T47D (cell line): ENCODE data around the gene SLC16A11.
A peak's percentile ranks its signal among the peaks of the same experiment; 100 is the strongest.

Source experiments
- DNase-seq, 2 experiments: peaks; one replicate each; pipeline versions ENCODE4 v3.0.0 to v3.0.0-alpha.2; 2011 to 2012; ENCODE audit warnings: low read depth in 1 of 2, low spot score in 1 of 2
- JUND ChIP-seq: IDR thresholded peaks from 2 replicates; pipeline ENCODE4 v1.6.1; 2012; ENCODE audit warnings: low read depth
- in situ Hi-C: cut with HindIII; loops from 2 replicates; pipeline ENCODE4 v1.10.0; 2016; ENCODE audit warnings: low sequenced_read_pairs, low pct_unique_long_range_greater_than_20kb

The SLC16A11 gene

GRCh38 chr17:7027335-7027734 lies 16.6 kb downstream of the SLC16A11 start:
- in situ Hi-C loops, result no loop called here
- no peak for DNase-seq
- no peak for TF ChIP-seq JUND

DNA sequence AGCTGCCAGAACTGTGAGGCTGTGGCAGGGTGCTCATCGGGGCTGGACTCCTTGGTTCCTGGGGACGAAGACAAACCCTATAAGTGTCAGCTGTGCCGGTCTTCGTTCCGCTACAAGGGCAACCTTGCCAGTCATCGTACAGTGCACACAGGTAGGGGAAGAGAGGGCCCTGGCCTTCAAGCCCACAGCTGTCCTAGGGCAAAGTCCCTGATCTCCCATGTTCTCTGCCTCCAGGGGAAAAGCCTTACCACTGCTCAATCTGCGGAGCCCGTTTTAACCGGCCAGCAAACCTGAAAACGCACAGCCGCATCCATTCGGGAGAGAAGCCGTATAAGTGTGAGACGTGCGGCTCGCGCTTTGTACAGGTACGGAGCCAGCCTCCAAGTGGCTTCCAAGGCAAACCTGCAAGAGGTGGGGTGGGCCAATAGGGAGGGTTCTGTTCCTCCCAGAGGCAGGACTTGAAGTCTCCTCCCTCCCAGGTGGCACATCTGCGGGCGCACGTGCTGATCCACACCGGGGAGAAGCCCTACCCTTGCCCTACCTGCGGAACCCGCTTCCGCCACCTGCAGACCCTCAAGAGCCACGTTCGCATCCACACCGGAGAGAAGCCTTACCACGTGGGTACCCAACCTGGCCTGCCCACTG lies 17.3 kb downstream of the SLC16A11 start:
- no peak for TF ChIP-seq JUND
- no peak for DNase-seq
- in situ Hi-C loops, result no loop called here

DNA sequence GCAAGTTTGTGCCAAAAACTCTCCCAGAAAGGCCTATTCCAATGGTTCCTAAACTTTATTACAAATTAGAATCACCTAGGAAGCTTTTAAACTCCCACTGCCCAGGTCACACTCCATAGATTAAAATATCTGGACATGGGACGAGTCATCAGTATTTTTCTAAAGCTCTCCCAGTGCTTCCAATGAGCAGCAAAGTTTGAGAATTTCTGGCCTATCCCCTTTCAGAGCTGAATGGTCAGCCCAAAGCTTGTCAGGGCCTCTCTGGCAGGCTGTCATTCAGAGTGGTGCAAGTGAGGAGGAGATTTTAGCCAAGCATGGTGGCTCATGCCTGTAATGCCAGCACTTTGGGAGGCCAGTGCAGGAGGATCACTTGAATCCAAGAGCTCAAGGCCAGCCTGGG lies 18.6 kb downstream of the SLC16A11 start:
- in situ Hi-C loops, result no loop called here
- TF ChIP-seq JUND, result no peak
- DNase-seq, result no peak

DNA sequence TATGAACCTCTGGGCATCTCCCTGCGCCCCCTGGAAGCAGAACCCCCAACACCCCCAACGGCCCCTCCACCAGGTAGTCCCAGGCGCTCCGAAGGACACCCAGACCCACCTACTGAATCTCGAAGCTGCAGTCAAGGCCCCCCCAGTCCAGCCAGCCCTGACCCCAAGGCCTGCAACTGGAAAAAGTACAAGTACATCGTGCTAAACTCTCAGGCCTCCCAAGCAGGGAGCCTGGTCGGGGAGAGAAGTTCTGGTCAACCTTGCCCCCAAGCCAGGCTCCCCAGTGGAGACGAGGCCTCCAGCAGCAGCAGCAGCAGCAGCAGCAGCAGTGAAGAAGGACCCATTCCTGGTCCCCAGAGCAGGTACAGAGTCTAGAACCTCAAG lies 19.5 kb downstream of the SLC16A11 start:
- in situ Hi-C loops, result no loop called here
- TF ChIP-seq JUND, result no peak
- DNase-seq, result no peak

GRCh38 chr17:7023576-7024401 lies 20.1 kb downstream of the SLC16A11 start:
- in situ Hi-C loops, result no loop called here
- DNase-seq, result peak in 1 of 2 experiments; percentile 85
- no peak for TF ChIP-seq JUND

DNA sequence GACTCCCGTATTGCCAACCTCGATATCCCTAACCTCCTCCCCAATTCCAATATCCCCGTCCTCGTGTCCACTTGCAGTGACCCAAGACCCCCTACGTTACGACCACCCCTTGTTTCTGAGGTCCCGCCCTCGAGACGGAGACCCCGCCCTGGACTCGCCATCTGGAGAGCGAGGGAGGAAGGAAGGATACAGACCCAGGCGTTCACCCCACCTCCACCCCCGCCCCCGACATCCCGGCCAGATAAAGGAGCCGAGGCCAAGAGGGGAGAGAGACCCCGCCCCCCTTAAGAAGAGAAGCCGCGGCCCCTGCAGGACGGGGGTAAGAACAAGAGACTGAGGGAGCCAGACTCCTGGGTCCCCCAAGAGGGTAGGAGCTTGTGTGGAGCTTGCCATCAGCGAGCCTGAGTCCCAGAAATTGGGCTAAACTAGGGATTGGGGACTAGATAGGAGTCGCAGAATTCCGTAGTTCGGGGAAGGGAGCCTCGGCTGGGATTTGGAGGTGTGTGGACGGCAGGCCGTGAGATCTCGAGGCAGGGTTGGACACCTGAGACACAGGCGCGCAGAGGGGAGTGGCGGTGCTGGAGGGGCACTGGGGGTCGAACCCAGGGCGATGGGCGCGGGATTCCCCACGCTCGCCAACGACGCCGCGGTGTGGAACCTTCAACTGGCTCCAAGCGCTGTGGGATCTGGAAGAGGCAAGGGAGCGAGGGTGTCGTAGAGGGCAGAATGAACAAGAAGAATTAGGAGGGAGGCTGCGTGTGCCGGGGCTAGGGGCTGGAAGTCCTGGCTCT lies 20.9 kb downstream of the SLC16A11 start, which contains the start of gene BCL6B:
Gene BCL6B, plus strand, starts transcription at position 270 of the 791 bp plus-strand sequence. CDS start 622 bp downstream, outside the sequence.
- no peak for TF ChIP-seq JUND
- DNase-seq, result no peak
- in situ Hi-C loops, result no loop called here

DNA sequence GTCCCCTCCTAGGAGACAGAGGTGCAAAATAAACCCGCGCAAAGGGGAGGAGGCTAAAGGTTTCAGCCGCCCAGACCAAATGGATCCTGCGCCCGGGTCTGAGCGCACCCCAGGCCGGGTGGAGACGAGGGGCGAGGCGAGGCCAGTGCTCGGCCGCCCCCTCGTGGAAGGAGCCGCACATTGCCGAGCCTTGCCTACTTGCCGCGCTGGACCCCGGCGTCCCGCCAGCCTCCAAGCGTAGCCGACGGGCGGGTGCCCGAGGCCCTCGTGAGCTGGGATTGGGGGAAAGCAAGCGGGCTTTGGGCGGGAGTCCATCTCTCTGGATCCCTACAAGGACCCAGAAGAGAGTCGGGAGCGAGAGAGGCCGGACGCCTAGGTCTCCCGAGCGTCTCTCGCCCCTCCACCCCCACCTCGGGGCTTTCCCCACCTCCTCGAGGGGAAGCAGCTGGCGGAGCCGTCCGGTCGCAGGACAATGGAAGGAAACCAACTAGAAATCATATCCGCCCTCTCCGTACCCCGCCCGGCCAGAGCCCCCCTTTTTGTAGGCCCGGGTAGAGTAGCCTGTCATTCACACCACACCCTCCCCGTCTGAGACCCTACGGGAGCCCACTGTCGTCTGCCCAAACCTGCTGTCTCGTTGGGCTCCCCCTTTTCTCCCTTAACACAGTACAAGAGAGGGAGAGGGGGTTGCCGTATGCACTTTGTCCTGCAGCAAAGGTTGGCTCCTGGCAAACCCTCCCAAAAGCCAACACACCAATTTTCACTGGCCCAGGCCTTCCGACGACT lies 21.7 kb downstream of the SLC16A11 start:
- TF ChIP-seq JUND, result no peak
- in situ Hi-C loops, result no loop called here
- DNase-seq, result peak; percentile 67 to 68

DNA sequence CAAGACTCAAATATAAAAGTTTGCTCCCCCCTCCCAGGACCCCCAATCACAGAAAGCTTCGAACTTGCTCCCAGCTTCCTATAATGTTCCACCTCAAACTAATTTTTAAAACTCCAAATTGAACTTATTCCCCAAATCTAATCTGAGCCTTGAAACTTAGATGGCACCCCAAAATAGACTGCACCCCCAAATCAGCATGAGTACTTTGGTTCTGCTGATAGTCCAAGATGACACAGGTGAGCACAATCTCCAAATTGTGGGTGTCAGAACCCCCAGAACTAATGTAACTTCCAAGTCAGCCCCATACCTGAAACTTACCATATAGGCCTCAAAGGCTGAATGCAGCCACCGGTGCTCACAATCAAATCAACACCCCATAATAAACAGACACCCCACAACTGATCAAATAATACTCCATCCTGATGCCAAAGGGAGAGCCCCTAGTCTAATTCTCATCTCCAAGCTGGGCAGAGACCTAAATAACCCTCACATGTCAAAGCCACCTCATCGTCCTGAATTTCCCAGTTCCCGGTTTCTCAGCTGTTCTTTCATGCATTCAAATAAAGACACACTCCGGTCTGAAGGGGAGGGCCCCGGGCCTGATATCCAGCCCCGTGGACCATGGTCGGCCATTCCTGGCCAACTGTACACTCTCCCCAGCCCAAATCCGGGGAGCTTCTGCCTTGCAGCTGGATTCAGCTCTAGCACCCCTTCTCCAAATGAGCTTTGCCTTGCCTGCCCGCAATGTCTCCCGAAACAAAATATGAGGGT lies 22.8 kb downstream of the SLC16A11 start:
- no peak for DNase-seq
- no peak for TF ChIP-seq JUND
- in situ Hi-C loops, result no loop called here

GRCh38 chr17:7019839-7020519 lies 23.9 kb downstream of the SLC16A11 start:
- no peak for TF ChIP-seq JUND
- in situ Hi-C loops, result no loop called here
- DNase-seq, result peak; percentile 60 to 75

DNA sequence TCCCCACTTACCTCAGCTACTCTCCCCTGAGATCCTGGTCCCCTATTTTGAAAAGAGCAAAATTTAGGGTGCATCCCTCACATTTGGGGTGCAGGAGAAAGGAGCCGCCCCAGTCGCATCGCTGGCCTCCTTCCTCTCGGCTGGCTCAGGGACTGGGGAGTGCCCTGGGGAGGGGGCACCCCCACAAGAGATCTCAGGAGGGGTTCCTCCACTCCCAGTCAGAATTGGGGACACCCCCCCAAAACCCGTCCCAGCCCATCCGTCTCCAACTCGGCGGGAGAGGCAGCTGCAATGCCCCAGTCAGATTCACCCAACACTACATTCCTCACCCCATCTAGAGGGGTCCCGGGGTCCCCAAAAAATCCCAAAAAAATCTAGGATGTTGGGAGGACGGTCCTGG lies 24.5 kb downstream of the SLC16A11 start:
- in situ Hi-C loops, result no loop called here

More for the DNA sequence above, 24.5 kb downstream of the SLC16A11 start:
- TF ChIP-seq JUND, result no peak
- DNase-seq, result no peak
